A549 (cell line): ENCODE data around the gene SFT2D1. TPM values are rescaled to one million over a fixed set of nuclear protein-coding genes. Genes with fewer than 3 reads are reported as not detected.

Experiments used
- ATAC-seq, 2 experiments: fragments of 200-7000 bp in 1 of 2; fragments of >200 bp in 1 of 2; cut with Nextera tagmentation in 1 of 2; cut with Tn5 transposase in 1 of 2; 3 replicates each; pipeline versions ENCODE4 v1.8.0 to v1.9.1; 2018 to 2020; ENCODE audit warnings: mild to moderate bottlenecking in 1 of 2, moderate library complexity in 1 of 2
- CTCF ChIA-PET: fragments of 300-600 bp; sonication (Branson Sonifier 250); formaldehyde crosslinking; extraction: SDS; loops from one replicate; lab custom pipeline; 2021; ENCODE audit warnings: antibody characterized with exemption, inconsistent platforms; lab: Yijun Ruan, JAX
- POLR2A ChIA-PET: fragments of 350-600 bp; formaldehyde crosslinking; extraction: SDS; loops from one replicate; lab custom pipeline; 2021; ENCODE audit warnings: antibody characterized with exemption, inconsistent platforms; lab: Yijun Ruan, JAX
- DNase-seq, 2 experiments: peaks; one replicate each; pipeline versions ENCODE4 v3.0.0 to v3.0.0-alpha.2; 2011 to 2016; ENCODE audit warnings: low read depth in 1 of 2, low spot score in 1 of 2
- FAIRE-seq: peaks from 2 replicates; lab custom pipeline; 2011; peaks lifted over from hg19 to GRCh38; lab: Jason Lieb, UNC
- H3K27ac ChIP-seq, 2 experiments: fragments of >200 bp; sonication (Bioruptor Twin); formaldehyde crosslinking; 3 replicates each; pipeline ENCODE4 v1.5.1; 2016 to 2017
- H3K4me1 ChIP-seq: fragments of >200 bp; sonication (Bioruptor Twin); formaldehyde crosslinking; 3 replicates; pipeline ENCODE4 v1.6.1; 2016
- H3K4me2 ChIP-seq: fragments of >200 bp; sonication (Bioruptor Twin); formaldehyde crosslinking; 3 replicates; pipeline ENCODE4 v1.6.1; 2016
- H3K4me3 ChIP-seq: fragments of >200 bp; sonication (Bioruptor Twin); formaldehyde crosslinking; 3 replicates; pipeline ENCODE4 v1.5.1; 2016
- H3K9me3 ChIP-seq: fragments of >200 bp; sonication (Bioruptor Twin); formaldehyde crosslinking; 3 replicates; pipeline ENCODE4 v1.6.1; 2016
- ATOH8 ChIP-seq: fragments of 250-450 bp; sonication (Bioruptor Pico); IDR thresholded peaks from 2 replicates; pipeline ENCODE4 v1.5.0; 2020; ENCODE audit warnings: low read depth, mild to moderate bottlenecking, moderate library complexity
- CBX2 ChIP-seq: fragments of 200-600 bp; sonication (generic); IDR thresholded peaks from 2 replicates; pipeline ENCODE4 v1.6.1; 2016; ENCODE audit warnings: low read depth, mild to moderate bottlenecking, borderline replicate concordance
- CBX8 ChIP-seq: fragments of 200-600 bp; sonication (generic); IDR thresholded peaks from 2 replicates; pipeline ENCODE4 v1.6.1; 2016
- HEYL ChIP-seq: fragments of 250-450 bp; sonication (Bioruptor Pico); IDR thresholded peaks from 2 replicates; pipeline ENCODE4 v1.8.0; 2021; ENCODE audit warnings: mild to moderate bottlenecking, moderate library complexity
- HOXB5 ChIP-seq: fragments of 250-450 bp; sonication (Bioruptor Pico); IDR thresholded peaks from 2 replicates; pipeline ENCODE4 v1.5.0; 2020; ENCODE audit warnings: mild to moderate bottlenecking, moderate library complexity
- JUN ChIP-seq, 2 experiments: fragments of >200 bp; sonication (Bioruptor Twin); formaldehyde crosslinking; IDR thresholded peaks; 2 replicates in 1 of 2; 3 replicates in 1 of 2; pipeline ENCODE4 v1.6.1; 2016 to 2017
- JUNB ChIP-seq: fragments of >200 bp; sonication (Bioruptor Twin); formaldehyde crosslinking; IDR thresholded peaks from 2 replicates; pipeline ENCODE4 v1.6.1; 2016
- KDM5A ChIP-seq: fragments of 200-600 bp; sonication (generic); IDR thresholded peaks from 2 replicates; pipeline ENCODE4 v1.6.1; 2016; ENCODE audit warnings: antibody characterized with exemption, mild to moderate bottlenecking
- MAZ ChIP-seq: fragments of 150-350 bp; IDR thresholded peaks from 2 replicates; pipeline ENCODE4 v1.6.1; 2014; ENCODE audit warnings: antibody characterized with exemption, low read depth, low read length, borderline replicate concordance
- PBX3 ChIP-seq: IDR thresholded peaks from 2 replicates; pipeline ENCODE4 v1.6.1; 2012
- POLR2A ChIP-seq: IDR thresholded peaks from 2 replicates; pipeline ENCODE4 v1.6.1; 2012; ENCODE audit warnings: mild to moderate bottlenecking, low read length
- RAD21 ChIP-seq, 2 experiments: fragments of >200 bp in 1 of 2; sonication (Bioruptor Twin) in 1 of 2; formaldehyde crosslinking in 1 of 2; IDR thresholded peaks in 1 of 2; conservative IDR thresholded peaks in 1 of 2; 2 replicates in 1 of 2; 3 replicates in 1 of 2; pipeline ENCODE4 v1.6.1; 2012 to 2018; ENCODE audit warnings: inconsistent platforms in 1 of 2
- RFX5 ChIP-seq: fragments of 450-650 bp; IDR thresholded peaks from 2 replicates; pipeline ENCODE4 v1.7.1; 2014; ENCODE audit warnings: antibody characterized with exemption, mild to moderate bottlenecking, moderate library complexity
- ZC3H11A ChIP-seq: fragments of 450-650 bp; IDR thresholded peaks from 2 replicates; pipeline ENCODE4 v1.6.1; 2014; ENCODE audit warnings: antibody characterized with exemption, mild to moderate bottlenecking
- ZFP36 ChIP-seq: fragments of 450-650 bp; IDR thresholded peaks from 2 replicates; pipeline ENCODE4 v1.6.1; 2014; ENCODE audit warnings: borderline replicate concordance; ENCODE audit not compliant: partially characterized antibody
- ZNF302 ChIP-seq: fragments of 250-450 bp; sonication (Bioruptor Pico); IDR thresholded peaks from 2 replicates; pipeline ENCODE4 v1.9.0; 2021; ENCODE audit warnings: inconsistent platforms, mild to moderate bottlenecking, moderate library complexity
- WGBS: methylation state at CpG from one replicate; pipeline ENCODE4 v1.1.6; 2017; ENCODE audit errors: missing lambda C conversion rate; 5-methylcytosine and 5-hydroxymethylcytosine counted together
- polyA plus RNA-seq, 4 experiments: library from polyadenylated mRNA; depleted of rRNA in 3 of 4; stranded (reverse); fragments of >200 nt; fragmentation: RNase III in 1 of 4; extraction: RNeasy Plus Mini Kit Qiagen cat#74134 plus additional on column Dnase treatment in 1 of 4; gene quantifications; 2 replicates in 3 of 4; 3 replicates in 1 of 4; pipeline ENCODE4 v1.2.3, GENCODE V29; 2011 to 2017
- TF ChIP-seq, protein P1 (sequence below): fragments of >200 bp; sonication (Bioruptor Twin); formaldehyde crosslinking; IDR thresholded peaks from 3 replicates; pipeline ENCODE4 v1.5.1; 2016
- TF ChIP-seq, protein P2 (sequence below): IDR thresholded peaks from 2 replicates; pipeline ENCODE4 v1.6.1; 2012
- TF ChIP-seq, protein P3 (sequence below): fragments of 200-600 bp; sonication (generic); IDR thresholded peaks from 2 replicates; pipeline ENCODE4 v1.6.1; 2016; ENCODE audit warnings: antibody characterized with exemption, mild to moderate bottlenecking, moderate library complexity
- TF ChIP-seq, protein P4 (sequence below): fragments of 450-650 bp; IDR thresholded peaks from 2 replicates; pipeline ENCODE4 v1.6.1; 2014; ENCODE audit warnings: antibody characterized with exemption

Gene SFT2D1
- polyA plus RNA-seq, 2 of the 4 experiments (the other 2 are of a cell fraction) = 48.1 to 74.4 TPM

GRCh38 chr6:166313255-166314070, 28.9 kb downstream of the SFT2D1 start:
- CTCF ChIA-PET = interaction anchor here (0.6 to 2.3 kb wide), 25 partner anchors 9 to 555 kb away, joined by 3 to 21 read pairs (median 4); no protein-coding TSS in a partner anchor
- peak; percentile 18 to 31 for DNase-seq
- Histone ChIP-seq H3K4me3 (no peak overlapping the region), H3K4me2 (no peak overlapping the region), H3K9me3 (no peaks in the 10 kb centered on the region), H3K27ac (no peak overlapping the region), H3K4me1 (no peaks in the 10 kb centered on the region; the same call in 2 of the 3 replicates)
- WGBS = 47% methylated on average over 18 of the region's 18 CpGs
- POLR2A ChIA-PET = no interaction called here
- peak; percentile 50 to 72; a peak in 4 of 6 replicates for ATAC-seq
- TF ChIP-seq, protein P1, sequence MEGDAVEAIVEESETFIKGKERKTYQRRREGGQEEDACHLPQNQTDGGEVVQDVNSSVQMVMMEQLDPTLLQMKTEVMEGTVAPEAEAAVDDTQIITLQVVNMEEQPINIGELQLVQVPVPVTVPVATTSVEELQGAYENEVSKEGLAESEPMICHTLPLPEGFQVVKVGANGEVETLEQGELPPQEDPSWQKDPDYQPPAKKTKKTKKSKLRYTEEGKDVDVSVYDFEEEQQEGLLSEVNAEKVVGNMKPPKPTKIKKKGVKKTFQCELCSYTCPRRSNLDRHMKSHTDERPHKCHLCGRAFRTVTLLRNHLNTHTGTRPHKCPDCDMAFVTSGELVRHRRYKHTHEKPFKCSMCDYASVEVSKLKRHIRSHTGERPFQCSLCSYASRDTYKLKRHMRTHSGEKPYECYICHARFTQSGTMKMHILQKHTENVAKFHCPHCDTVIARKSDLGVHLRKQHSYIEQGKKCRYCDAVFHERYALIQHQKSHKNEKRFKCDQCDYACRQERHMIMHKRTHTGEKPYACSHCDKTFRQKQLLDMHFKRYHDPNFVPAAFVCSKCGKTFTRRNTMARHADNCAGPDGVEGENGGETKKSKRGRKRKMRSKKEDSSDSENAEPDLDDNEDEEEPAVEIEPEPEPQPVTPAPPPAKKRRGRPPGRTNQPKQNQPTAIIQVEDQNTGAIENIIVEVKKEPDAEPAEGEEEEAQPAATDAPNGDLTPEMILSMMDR = peak; percentile 40; the same call in 2 of the 3 replicates
- TF ChIP-seq, protein P2, sequence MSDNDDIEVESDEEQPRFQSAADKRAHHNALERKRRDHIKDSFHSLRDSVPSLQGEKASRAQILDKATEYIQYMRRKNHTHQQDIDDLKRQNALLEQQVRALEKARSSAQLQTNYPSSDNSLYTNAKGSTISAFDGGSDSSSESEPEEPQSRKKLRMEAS = 0 out of 2 replicates have a peak, but pooled peaks have one; percentile 20
- TF ChIP-seq KDM5A (no peak), RAD21 (conservative IDR thresholded peaks at IDR 0.05 in 1 of 2, IDR thresholded peaks at IDR 0.05 in 1 of 2) (peak; percentile 38 to 45; a peak in 3 of 5 replicates)
- FAIRE-seq = no peak

DNA sequence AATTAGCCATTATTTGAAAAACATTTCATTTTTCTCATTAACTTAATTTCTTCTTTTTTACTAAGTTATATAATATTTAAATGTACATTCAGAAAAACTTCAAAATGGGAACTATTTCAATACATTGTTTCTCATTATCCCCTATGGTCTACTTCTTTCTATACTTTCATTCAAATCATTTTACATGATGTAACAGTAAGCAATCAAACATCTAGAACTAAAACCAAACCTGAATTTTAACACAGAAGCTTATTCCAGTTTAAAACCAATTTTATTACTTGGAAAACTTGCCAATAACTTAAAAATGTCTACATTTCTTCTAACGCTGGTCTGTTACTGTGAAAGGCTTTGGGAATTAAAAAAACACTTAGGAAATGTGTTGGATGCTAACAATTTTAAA, 29.5 kb downstream of the SFT2D1 start:
- WGBS = 97% methylated on average over 1 of the region's 1 CpG
- FAIRE-seq = no peak
- POLR2A ChIA-PET = no interaction called here

More for the DNA sequence above, 29.5 kb downstream of the SFT2D1 start:
- Histone ChIP-seq H3K9me3 (no peaks in the 10 kb centered on the region), H3K4me2 (no peak overlapping the region), H3K4me3 (no peak overlapping the region), H3K4me1 (no peaks in the 10 kb centered on the region; the same call in 2 of the 3 replicates), H3K27ac (no peak overlapping the region)
- TF ChIP-seq, protein P2 = no peak
- TF ChIP-seq RAD21 (conservative IDR thresholded peaks at IDR 0.05 in 1 of 2, IDR thresholded peaks at IDR 0.05 in 1 of 2) (no peak), ZC3H11A (no peak), JUNB (no peak), RFX5 (no peak), ZFP36 (no peak), HOXB5 (CRISPR knock-in tag) (no peak), MAZ (no peak), ZNF302 (CRISPR knock-in tag) (no peak), JUN (IDR thresholded peaks at IDR 0.05) (no peak), POLR2A (no peak), HEYL (CRISPR knock-in tag) (no peak), CBX2 (no peak), PBX3 (no peak), CBX8 (no peak), ATOH8 (CRISPR knock-in tag) (no peak)
- TF ChIP-seq, protein P1 = no peak
- TF ChIP-seq, protein P3, sequence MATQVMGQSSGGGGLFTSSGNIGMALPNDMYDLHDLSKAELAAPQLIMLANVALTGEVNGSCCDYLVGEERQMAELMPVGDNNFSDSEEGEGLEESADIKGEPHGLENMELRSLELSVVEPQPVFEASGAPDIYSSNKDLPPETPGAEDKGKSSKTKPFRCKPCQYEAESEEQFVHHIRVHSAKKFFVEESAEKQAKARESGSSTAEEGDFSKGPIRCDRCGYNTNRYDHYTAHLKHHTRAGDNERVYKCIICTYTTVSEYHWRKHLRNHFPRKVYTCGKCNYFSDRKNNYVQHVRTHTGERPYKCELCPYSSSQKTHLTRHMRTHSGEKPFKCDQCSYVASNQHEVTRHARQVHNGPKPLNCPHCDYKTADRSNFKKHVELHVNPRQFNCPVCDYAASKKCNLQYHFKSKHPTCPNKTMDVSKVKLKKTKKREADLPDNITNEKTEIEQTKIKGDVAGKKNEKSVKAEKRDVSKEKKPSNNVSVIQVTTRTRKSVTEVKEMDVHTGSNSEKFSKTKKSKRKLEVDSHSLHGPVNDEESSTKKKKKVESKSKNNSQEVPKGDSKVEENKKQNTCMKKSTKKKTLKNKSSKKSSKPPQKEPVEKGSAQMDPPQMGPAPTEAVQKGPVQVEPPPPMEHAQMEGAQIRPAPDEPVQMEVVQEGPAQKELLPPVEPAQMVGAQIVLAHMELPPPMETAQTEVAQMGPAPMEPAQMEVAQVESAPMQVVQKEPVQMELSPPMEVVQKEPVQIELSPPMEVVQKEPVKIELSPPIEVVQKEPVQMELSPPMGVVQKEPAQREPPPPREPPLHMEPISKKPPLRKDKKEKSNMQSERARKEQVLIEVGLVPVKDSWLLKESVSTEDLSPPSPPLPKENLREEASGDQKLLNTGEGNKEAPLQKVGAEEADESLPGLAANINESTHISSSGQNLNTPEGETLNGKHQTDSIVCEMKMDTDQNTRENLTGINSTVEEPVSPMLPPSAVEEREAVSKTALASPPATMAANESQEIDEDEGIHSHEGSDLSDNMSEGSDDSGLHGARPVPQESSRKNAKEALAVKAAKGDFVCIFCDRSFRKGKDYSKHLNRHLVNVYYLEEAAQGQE = no peak
- TF ChIP-seq, protein P4, sequence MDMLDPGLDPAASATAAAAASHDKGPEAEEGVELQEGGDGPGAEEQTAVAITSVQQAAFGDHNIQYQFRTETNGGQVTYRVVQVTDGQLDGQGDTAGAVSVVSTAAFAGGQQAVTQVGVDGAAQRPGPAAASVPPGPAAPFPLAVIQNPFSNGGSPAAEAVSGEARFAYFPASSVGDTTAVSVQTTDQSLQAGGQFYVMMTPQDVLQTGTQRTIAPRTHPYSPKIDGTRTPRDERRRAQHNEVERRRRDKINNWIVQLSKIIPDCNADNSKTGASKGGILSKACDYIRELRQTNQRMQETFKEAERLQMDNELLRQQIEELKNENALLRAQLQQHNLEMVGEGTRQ = no peak
- no peak for DNase-seq
- ATAC-seq = no peak
- CTCF ChIA-PET = interaction anchor here (0.7 to 2.3 kb wide), 20 partner anchors 8 to 554 kb away, joined by 3 to 21 read pairs (median 4); no protein-coding TSS in a partner anchor
